ENCODE measurements around the gene TRPM6. TPM values are rescaled to one million over a fixed set of nuclear protein-coding genes. Genes with fewer than 3 reads are reported as not detected.
A peak's percentile ranks its signal among the peaks of the same experiment; 100 is the strongest.

Gene TRPM6
- total and polyA plus RNA-seq, 12 donors, result under 0.01 to 0.43 (median 0.19) TPM

GRCh38 chr9:74783408-74783807 lies 104.3 kb downstream of the TRPM6 start:
- intact Hi-C loops (cut with DNase I), result no loop called here
- WGBS, 4 donors, result 53 to 68% (median 61%) methylated on average over 2 of the region's 2 CpGs
- Histone ChIP-seq H3K4me1 (replicated peaks in 1 of 2) (no peaks in the 10 kb centered on the region), H3K4me3 (no peak overlapping the region), H3K27me3 (no peaks in the 10 kb centered on the region), H3K9me3 (replicated peaks in 1 of 3) (no peaks in the 10 kb centered on the region), H3K36me3 (replicated peaks in 1 of 2) (no peaks in the 10 kb centered on the region), H3K27ac (no peak overlapping the region)
- TF ChIP-seq POLR2A (IDR thresholded peaks at IDR 0.05) (no peak), CTCF (IDR thresholded peaks at IDR 0.05) (no peak)
- DNase-seq, result no peak

- WGBS, 4 donors, result 35 to 41% (median 36%) methylated on average over 8 of the region's 8 CpGs
- Histone ChIP-seq H3K4me3 (no peak overlapping the region), H3K9me3 (replicated peaks in 1 of 3) (no peaks in the 10 kb centered on the region), H3K27me3 (peaks cover 5% of the 10 kb centered on the region), H3K36me3 (replicated peaks in 1 of 2) (no peaks in the 10 kb centered on the region), H3K4me1 (replicated peaks in 1 of 2) (no peaks in the 10 kb centered on the region), H3K27ac (no peak overlapping the region)
- peak; percentile 48 to 86 (median 73) for DNase-seq
- TF ChIP-seq POLR2A (IDR thresholded peaks at IDR 0.05), result no peak
- TF ChIP-seq CTCF (IDR thresholded peaks at IDR 0.05), result peak; percentile 58 to 82 (median 75)
- intact Hi-C loops (cut with DNase I), result loop anchor here in 1 of 2 donors (5.0 kb wide), 2 partner anchors 215 to 300 kb away; no protein-coding TSS in a partner anchor
Measured at GRCh38 chr9:74777136-74777879, 110.4 kb downstream of the TRPM6 start.

GRCh38 chr9:74775396-74775795 lies 112.3 kb downstream of the TRPM6 start:
- WGBS, 4 donors, result 63 to 71% (median 67%) methylated on average over 5 of the region's 5 CpGs
- H3K9me3 ChIP-seq (replicated peaks in 1 of 3), result no peaks in the 10 kb centered on the region

More at GRCh38 chr9:74775396-74775795, 112.3 kb downstream of the TRPM6 start:
- no peak for DNase-seq
- Histone ChIP-seq H3K27me3 (peaks cover 5% of the 10 kb centered on the region), H3K36me3 (replicated peaks in 1 of 2) (no peaks in the 10 kb centered on the region), H3K27ac (no peak overlapping the region), H3K4me3 (no peak overlapping the region), H3K4me1 (replicated peaks in 1 of 2) (no peaks in the 10 kb centered on the region)
- TF ChIP-seq POLR2A (IDR thresholded peaks at IDR 0.05), result no peak
- TF ChIP-seq CTCF (IDR thresholded peaks at IDR 0.05), result no peak
- intact Hi-C loops (cut with DNase I), result loop anchor here (2.0 to 5.0 kb wide), 4 partner anchors 217 to 303 kb away; no protein-coding TSS in a partner anchor
